GM18507 (cell line): ENCODE data around the gene CACNA2D3.

ENCODE experiments used
- DNase-seq: peaks from one replicate; pipeline ENCODE4 v3.0.0; 2011; ENCODE audit warnings: low read depth; ENCODE audit not compliant: insufficient read length; ENCODE audit errors: extremely low spot score
- FAIRE-seq: peaks from 2 replicates; lab custom pipeline; 2011; peaks lifted over from hg19 to GRCh38; lab: Jason Lieb, UNC

The CACNA2D3 gene

DNA sequence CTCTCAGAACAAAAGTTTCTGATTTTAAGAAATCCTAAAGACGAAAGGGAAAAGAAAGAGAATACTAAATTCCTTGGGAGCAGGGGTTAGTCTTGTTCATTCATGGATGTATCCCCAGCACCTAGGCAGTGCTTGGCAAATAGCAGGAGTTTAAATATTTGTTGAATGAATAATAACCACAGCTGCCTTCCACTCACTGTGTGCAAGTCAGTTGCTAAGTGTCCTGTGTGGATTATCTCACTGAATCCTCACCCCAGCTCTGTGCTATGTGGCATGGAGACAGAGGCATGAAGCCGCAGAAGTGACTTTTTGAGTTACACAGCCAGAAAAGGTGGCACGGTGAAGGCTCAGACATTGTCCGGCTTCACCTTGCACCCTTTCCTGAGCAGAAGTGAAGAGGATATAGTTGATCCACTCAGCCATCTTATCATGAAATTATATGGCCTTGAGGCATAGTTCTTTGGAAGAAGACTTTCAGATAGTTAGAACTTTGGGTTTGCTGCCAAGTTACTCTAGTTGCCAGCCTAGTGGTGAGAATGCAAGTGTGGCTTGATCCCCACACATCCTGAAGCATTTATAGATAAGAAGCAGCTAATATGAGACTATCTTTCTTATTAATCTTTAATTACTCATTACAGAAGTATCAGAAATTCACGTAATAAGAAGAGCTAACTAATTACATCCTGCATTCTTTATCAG lies 450.0 kb downstream of the CACNA2D3 start:
- DNase-seq (no peak), FAIRE-seq (no peak)

DNA sequence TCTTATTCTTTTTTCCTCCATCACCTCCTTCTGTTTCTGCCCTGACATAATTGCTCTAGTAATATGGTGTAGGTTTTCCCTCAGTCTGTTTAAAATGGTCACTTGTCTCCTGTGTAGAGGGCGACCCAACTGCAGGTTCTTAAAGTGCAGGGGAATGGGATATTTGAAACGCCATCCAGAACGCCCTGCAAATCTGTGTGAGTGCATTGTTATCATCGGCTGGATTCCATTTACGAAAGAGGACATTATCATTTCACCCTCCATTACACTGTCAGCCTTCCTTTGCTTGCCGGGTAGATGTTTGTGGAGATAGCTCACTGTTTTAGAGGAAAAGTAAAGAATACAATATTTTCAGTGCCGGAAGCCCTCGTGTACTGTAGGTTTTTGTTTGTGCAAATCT lies 451.5 kb downstream of the CACNA2D3 start:
- DNase-seq (no peak), FAIRE-seq (no peak)

DNA sequence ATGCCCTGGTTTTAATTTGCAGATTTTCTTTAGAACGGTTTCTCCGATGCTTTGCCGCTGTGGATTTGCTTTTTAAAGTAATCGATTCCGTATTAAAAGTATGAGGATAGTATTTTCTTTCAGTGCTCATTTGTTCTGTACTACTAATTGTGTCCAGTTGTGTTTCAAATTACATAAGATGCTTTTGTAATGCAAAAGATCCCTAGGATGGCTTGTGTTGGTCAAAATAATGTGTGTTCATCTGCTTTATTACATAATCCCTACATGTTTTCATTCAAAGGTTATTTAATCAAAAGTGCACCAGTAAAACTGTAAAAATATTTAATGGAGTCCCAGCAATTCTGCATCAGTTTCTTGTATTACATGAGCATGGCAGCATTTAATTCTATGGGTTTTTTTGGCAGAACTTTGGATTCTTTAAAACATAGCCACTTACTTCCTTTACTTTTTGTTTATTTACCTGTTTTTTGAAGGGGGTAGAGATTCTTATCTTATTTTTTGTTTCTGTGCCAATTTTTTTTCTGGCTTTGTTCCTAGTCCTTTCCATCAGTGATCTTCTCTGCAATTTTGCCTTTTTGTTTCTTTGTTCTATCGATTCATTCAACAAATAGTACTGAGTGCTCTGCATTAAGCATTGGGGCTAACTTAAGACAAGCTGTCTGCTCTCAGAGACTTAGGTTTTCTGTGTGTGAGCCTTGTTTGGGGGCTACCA lies 452.7 kb downstream of the CACNA2D3 start:
- DNase-seq (no peak), FAIRE-seq (no peak)

DNA sequence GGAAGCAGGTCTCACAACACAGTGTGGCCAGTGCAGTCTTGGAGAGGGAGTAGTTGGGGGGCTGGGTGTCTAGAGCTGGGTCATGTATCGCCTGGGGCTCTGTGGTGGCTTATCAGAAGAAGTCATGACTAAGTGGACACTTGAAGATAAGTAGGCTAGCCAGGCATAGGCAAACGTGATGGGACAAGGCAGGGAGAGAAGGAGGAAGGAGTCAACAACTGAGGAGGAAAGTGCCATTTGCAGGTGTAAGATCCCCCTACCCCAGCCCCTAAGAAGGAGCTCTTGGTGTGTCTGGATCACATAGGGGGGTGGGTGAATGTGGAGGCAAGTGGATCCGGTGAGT lies 453.2 kb downstream of the CACNA2D3 start:
- no peak for FAIRE-seq

DNA sequence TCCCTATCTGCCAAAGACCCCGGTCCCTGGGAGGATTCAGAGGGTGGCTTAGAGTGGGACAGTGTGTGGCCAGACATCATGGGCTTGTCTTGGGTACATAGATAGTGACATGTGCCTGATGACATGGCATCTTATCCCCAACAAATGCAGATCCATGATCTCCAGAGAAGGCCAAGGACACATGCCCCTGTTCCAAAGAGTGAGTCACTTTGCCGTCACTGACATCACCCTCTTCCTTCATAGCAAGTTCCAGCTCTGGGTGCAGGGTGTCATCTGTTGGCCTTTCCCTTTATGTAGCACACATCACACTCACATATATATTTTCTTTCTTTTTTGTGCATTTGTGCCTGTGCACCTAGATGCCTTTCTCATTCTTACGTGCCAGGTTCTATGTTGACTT lies 455.0 kb downstream of the CACNA2D3 start:
- FAIRE-seq (no peak), DNase-seq (no peak)

More for the DNA sequence above, 453.2 kb downstream of the CACNA2D3 start:
- no peak for DNase-seq

DNA sequence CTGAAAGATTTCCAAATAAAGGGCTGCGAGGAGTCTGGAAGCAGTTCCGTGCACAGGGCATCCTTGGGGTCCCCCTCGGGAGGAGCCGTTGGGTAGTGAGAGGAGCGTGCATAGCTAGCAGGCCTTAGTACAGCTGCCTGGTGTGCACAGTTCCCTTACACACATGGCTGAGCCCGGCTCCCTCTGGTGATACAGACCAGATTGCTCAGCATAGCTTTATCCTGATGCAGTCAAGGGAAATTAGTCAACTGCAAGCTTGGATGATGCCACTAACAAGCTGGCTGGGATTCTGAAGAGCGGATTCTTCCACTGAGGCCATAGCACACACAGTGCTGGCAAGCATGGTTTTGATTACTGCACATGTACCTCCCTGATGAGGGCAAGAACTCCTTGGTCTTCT lies 456.1 kb downstream of the CACNA2D3 start:
- DNase-seq (no peak), FAIRE-seq (no peak)

DNA sequence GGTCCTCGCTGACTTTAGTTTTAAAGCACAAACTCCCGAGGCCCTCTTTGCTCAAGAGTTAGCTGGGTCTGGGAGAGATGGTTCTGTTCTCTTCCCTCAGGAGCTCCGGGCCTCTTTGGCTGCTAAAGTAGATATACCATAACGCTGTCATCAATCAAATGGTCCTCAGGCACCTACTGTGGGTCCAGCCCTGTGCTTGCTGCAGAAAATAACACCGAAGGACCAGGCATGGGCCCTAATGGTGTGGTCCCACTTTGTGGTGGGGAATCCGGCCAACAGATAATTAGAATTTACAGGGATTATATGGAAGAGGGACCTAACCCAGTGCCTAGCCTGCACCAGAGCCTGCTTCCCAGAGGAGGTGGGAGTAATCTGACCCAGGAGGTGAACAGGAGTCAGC lies 458.1 kb downstream of the CACNA2D3 start:
- DNase-seq (no peak), FAIRE-seq (no peak)

DNA sequence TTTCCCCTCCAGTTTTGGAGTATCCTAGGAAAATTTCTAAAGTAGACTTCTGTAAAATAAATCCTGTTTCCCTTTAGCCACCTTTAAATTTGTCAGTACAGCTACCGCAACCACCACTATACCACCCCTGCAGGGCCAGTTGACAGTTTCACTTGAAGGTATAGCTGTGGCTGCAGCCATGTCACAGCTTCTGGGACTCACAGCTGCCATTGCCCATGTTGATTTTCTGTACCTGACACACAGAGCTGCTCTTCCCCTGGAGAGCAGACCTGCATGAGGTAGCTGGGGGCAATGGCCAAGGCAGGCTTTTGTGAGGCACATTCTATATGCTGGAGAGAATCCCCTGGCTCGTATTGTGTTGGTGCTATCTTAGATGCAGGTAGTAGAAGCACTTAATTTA lies 460.1 kb downstream of the CACNA2D3 start:
- no peak for DNase-seq
- FAIRE-seq, result no peak

DNA sequence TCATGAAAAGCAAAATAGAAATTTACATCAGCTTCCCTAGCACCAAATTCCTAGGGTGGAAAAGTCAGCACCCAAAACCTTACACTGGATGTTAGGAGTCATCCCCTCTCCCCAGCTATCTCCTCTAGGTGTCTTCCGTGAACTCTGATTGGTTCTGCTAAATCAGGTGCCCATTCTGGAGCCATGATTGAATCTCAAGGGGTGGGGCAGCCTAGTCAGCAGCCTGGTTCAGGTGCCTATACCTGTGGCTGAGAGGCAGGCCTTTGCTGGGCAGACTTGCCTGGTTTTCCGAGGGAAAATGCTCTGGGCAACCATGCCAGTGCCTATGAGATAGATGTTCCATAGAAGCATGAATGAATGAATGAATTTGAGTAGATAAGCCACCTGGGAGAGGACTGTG lies 468.8 kb downstream of the CACNA2D3 start:
- FAIRE-seq (no peak), DNase-seq (no peak)

DNA sequence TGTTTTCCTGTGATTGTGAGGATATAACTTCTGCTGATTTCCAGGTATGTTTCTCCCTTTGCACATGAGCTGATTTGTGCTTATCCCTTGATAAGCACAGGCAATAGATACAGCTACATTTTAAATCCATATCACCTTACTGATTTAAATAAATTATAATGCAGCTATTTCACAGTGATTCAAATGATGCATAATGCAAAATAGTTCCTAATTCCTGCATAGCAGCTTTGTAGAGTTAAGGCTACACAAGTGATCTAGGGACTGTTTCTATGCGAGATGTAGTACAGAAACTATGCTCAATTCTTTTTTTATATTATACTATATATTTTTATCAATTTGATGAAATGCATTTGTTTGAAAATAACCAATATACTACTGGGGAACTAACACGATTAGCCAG lies 471.3 kb downstream of the CACNA2D3 start:
- no peak for FAIRE-seq
- DNase-seq, result no peak

DNA sequence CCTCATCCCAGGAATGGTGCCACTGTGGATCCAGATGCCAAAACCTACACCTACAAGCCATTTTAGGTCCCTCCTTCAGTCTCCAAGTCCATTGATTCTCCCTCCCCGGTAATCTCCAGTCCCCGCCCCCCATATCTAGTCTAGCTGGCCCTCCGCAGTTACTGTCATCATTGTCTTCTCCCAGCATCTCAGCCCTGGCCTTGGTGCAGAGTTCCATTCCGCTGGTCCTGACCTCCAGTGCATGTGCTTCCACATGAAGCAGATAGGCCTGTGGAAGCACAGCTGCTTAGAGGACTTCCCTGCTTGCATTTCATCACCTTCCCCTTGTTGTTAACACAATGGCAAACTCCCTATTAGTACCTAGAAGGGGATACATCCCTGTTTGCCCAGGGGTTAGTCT lies 473.7 kb downstream of the CACNA2D3 start:
- no peak for FAIRE-seq
- DNase-seq, result no peak

DNA sequence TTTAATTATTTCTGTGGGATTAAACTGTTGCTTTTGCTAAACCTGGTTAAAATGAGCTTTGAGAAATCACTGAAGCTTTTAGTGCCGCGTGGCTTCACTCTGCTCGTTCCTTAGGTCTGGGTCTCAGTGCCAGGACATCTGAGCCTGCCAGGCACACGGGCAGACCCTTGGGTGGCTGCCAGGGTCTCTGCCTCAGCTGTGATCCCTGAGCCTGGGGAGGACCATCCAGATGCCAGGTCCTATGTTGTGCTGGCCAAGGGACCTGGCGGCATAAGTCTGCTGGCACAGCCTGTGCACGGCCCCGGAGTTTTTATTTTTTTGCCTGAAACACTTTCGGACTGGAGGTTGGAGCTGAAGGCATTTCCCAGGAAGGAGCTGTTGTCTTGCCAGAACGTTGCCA lies 477.4 kb downstream of the CACNA2D3 start:
- FAIRE-seq, result no peak

DNA sequence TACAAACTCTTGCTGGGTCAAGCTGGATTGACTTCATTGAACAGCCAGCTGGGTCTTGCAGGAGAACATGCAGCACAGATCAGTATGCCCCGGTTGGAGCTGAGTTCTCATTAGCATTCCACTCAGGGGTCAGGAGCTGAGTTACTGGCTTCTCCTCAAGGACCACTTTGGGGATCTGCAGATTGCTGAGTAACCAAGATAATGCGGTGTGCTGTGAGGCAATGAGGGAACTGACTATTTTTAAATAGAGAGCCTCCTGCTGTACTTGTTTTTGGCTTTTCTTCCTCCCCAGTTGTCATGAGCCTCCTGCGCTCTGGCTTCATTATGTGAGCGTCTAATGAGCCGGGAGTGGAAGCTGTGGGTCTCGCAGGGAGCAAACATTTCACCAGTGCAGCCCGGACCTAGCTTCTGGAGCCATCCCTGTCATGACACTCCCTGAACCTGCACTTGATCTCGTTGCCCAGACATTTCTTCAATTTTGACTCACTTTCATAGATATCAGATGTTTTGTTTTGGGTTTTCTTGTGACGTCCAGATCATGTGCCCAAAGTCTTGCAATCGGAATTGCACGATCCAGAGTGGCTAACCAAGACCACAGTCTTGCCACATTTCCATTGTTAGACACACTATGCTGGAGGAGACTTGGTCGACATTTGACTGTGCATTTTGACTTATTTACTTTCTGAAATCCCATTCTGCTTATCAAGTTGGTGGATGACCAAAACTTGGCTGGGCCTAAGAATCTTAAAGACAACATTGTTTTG lies 478.3 kb downstream of the CACNA2D3 start:
- FAIRE-seq, result no peak
- DNase-seq, result no peak

More for the DNA sequence above, 477.4 kb downstream of the CACNA2D3 start:
- DNase-seq, result no peak

DNA sequence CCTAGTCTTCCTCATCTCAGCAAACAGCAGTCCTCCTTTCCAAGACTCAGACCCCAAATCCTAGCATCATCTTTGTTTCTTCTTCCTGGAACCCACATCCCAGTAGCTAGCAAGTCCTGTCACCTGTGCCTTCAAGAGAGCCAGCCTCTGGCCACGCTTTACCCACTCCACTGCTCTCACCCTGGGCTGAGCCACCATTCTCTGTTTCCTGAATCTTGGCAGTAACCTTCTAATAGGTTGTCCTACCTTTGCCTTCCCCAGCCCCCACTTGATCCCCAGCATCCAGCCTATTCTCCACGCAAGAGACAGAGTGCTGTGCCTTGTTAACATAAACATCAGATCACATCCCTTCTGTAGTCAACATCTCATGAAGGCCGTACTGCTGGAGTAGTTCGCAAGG lies 482.1 kb downstream of the CACNA2D3 start:
- no peak for DNase-seq
- no peak for FAIRE-seq

DNA sequence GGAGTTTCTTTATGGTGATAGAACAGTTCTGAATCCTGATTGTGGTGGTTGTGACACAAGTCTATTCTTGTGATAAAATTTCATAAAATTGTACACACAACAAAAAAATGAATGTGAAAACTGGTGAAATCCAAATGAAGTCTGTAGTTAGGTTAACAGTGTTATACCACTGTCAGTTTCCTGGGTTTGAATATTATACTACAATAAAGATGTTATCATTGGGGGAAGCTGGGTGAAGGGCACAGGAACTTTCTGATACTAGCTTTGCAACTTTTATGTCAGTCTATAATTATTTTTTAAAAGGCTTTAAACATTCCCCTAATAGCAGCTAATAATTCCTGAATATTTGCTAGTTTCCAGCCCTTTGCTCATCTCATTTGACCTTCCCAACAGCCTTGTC lies 485.7 kb downstream of the CACNA2D3 start:
- FAIRE-seq, result no peak
- no peak for DNase-seq

DNA sequence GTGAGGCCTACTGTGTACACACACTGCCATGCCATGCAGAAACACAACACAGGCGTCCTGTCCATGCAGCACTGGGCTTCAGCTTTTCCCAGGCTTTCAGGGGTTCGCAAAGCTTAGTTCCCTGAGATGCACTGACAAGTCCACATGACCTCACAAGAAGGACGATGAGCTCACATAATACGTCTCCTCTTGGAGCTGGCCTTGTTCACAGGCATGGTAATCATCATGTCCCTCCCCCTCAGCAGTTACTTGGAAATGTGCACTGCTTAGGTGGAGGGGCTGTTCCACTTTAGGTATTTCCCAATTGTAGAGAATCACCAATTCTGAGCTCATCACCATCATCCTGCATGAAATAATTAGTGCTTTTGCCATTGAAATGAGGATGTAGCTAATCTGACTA lies 496.7 kb downstream of the CACNA2D3 start:
- FAIRE-seq (no peak), DNase-seq (no peak)

DNA sequence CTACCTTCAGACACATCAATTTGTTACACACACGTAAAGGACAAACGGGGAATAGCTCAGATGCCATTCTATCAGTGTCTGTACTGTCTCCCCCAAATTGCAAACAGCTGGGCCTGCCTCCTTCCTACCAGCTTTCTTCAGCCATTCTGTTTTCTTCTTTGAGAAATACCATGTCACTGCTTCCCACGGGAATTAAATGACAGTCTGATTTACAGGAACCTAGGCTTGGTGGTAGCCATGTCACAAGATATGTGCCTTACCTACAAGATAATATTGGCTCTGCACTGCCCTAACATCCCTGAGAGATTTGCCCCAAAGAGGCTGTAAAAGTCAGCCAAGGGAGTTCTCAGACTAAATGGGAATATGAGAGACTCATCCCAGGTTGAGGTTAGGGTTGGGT lies 497.2 kb downstream of the CACNA2D3 start:
- FAIRE-seq (no peak), DNase-seq (no peak)

DNA sequence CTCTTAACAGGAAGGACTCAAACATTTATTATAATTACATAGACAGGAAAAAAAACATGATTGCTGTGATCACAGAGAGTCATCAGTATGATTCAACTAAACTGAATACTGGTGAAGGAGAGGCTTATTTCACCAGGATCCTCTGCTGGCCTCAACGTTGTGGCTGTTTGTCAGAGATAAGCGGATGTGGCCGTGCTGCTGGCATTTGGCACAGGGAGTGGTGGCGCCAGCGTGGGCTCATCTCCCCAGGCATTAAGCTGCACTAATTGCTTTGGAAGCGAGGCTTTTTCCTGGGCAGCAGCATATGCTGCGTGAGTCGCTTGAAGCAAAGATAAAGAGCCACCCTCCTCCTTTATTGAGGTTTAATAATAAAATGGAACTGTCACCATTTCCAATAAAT lies 498.8 kb downstream of the CACNA2D3 start:
- FAIRE-seq (no peak), DNase-seq (no peak)

DNA sequence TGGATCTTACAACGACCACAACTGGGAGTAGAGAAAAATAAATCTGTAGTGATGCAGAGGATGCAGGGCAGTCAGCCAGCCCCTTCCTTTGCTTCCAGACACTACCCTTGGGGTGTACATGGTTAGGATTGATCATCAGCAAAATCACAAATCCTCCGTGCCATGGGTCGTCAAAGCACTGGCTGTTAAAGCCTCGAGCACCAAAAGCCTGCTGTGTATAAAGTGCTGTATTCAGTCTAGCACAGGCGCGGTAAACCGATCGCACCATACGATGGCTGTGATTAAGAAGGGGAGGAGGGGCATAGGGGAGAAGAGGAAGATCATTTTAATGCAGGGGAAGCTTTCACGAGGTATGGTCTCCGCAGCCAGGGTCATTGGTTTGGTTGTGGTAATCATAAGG lies 500.3 kb downstream of the CACNA2D3 start:
- no peak for FAIRE-seq
- DNase-seq, result no peak

DNA sequence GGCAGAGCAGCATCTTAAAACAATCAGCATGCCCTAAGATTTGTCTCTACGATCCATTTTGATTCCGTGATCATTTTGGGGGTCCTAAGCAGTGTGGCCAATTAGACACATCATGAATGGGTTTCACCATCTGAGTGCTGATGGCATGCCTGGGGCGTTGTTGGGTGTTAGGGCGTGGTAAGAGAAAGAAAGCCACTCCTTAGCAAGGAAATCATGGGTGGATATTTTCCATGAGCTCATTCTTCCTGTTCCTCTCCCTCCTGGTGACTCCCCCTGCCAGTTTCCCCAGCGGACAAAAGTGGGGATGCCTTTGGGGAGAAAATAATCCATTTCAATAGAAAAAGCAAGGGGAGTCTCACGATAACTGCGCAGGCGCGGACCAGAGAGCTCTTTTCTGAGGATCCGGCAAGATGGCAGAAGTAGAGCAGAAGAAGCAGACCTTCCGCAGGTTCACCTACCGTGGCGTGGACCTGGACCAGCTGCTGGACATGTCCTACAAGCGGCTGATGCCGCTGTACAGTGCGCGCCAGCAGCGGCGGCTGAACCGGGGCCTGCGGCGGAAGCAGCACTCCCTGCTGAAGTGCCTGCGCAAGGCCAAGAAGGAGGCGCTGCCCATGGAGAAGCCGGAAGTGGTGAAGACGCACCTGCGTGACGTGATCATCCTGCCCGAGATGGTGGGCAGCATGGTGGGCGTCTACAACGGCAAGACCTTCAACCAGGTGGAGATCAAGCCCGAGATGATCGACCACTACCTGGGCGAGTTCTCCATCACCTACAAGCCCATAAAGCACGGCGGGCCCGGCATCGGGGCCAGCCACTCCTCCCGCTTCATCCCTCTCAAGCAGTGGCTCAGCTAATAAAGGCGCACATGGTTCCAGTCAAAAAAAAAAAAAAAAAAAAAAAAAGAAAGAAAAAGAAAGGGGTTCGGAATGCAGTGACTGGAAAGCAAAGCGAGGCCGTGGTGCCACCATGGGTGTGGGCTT lies 503.7 kb downstream of the CACNA2D3 start:
- DNase-seq, result no peak
- FAIRE-seq, result no peak
